Mesothelial cell of epicardium (in vitro differentiated cells): ENCODE results near the gene DPYD. TPM values are rescaled to one million over a fixed set of nuclear protein-coding genes. Genes with fewer than 3 reads are reported as not detected.

ENCODE experiments used
- DNase-seq, 2 experiments: peaks; one replicate each; pipeline ENCODE4 v3.0.0; 2021; ENCODE audit warnings: low spot score in 2 of 2; ENCODE audit not compliant: unreplicated experiment in 2 of 2
- H3K27ac Mint-ChIP-seq: 2 replicates; pipeline ENCODE4 v1.8.0; 2021; ENCODE audit warnings: mixed read lengths
- H3K27me3 Mint-ChIP-seq: 2 replicates; pipeline ENCODE4 v1.8.0; 2021; ENCODE audit warnings: low read depth, mixed read lengths
- H3K36me3 Mint-ChIP-seq: 2 replicates; pipeline ENCODE4 v1.8.0; 2021; ENCODE audit warnings: mixed read lengths
- H3K4me1 Mint-ChIP-seq: 2 replicates; pipeline ENCODE4 v1.8.0; 2021; ENCODE audit warnings: mixed read lengths
- H3K4me3 Mint-ChIP-seq: 2 replicates; pipeline ENCODE4 v1.8.0; 2021; ENCODE audit warnings: mild to moderate bottlenecking, moderate library complexity, mixed read lengths
- H3K9me3 Mint-ChIP-seq: 2 replicates; pipeline ENCODE4 v1.8.0; 2021; ENCODE audit warnings: mixed read lengths
- CTCF ChIP-seq: fragments of 200-600 bp; sonication (generic); IDR thresholded peaks from one replicate; pipeline ENCODE4 v1.5.0; 2021; ENCODE audit warnings: antibody characterized with exemption; ENCODE audit not compliant: unreplicated experiment
- total RNA-seq: library from RNA; stranded (reverse); gene quantifications from 3 replicates; pipeline ENCODE4 v1.2.1, GENCODE V29; 2021

The DPYD gene
- total RNA-seq, 1 donor from 2014 or later = 13.3 TPM

GRCh38 chr1:97383797-97384196 is 537.0 kb downstream of the DPYD start:
- H3K4me1 Mint-ChIP-seq = peaks cover 3% of the 10 kb centered on the region
- H3K27me3 Mint-ChIP-seq = peaks cover 2% of the 10 kb centered on the region
- no peak for TF ChIP-seq CTCF
- no peak for DNase-seq
- H3K27ac Mint-ChIP-seq = no peak overlapping the region
- H3K36me3 Mint-ChIP-seq = no peaks in the 10 kb centered on the region
- no peaks in the 10 kb centered on the region for H3K9me3 Mint-ChIP-seq
- H3K4me3 Mint-ChIP-seq = no peak overlapping the region

DNA sequence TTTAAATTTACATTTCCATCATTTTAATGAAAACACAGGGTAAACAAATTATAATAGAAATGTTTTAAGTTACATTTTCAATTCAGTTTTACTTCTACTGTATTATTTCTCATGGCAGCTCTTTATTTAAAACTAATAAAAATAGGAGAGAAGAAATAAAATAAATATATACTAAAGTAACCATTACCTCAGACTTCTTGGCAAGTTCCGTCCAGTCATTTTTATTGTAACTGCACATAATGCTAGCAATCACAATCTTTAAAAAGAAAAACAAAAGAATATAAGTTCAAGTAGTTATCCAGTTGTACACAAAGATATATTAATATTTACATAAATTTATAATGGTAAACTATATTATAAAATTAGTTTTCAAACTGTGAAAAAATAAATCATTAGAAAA is 538.6 kb downstream of the DPYD start:
- H3K27me3 Mint-ChIP-seq = peaks cover 2% of the 10 kb centered on the region
- no peak overlapping the region for H3K4me3 Mint-ChIP-seq
- DNase-seq = no peak
- no peak overlapping the region for H3K27ac Mint-ChIP-seq
- no peak for TF ChIP-seq CTCF
- peaks cover 3% of the 10 kb centered on the region for H3K4me1 Mint-ChIP-seq
- H3K36me3 Mint-ChIP-seq = no peaks in the 10 kb centered on the region
- H3K9me3 Mint-ChIP-seq = no peaks in the 10 kb centered on the region

DNA sequence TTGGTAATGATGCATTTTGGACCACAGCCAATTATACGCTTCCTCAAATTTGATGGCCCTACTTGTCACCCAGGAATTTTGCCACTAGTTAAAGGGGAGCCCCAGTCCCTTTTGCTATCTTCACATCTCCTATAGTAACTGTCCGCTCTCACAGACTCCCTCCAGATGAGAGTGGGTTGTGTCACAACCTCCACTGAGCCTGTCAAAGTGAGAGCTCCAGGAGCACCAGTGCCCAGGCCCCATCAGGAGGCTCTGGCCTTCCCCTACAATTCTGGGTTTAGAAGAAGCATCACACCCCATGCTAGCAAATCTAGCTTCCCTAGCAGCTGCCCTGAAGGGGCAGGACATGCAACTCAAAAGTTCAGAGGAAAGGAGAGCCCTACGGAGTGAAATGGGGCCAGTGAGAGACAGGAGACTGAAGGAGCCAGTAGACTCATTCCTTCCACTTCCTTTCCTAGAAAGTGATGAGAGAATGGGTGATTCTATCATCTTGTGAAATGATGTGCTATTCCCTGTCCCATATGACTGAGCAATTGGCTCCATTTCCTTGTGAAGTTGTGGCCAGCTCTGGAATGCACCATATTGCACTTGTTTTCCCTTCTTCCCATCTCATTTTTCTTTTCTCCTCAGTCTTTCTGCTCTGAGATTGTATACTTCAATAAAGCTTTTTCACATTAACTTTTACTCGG is 541.3 kb downstream of the DPYD start:
- no peak for DNase-seq
- no peak overlapping the region for H3K4me3 Mint-ChIP-seq
- no peaks in the 10 kb centered on the region for H3K9me3 Mint-ChIP-seq
- H3K27ac Mint-ChIP-seq = no peak overlapping the region
- H3K27me3 Mint-ChIP-seq = peaks cover under 1% of the 10 kb centered on the region
- TF ChIP-seq CTCF = no peak
- no peaks in the 10 kb centered on the region for H3K36me3 Mint-ChIP-seq
- H3K4me1 Mint-ChIP-seq = peaks cover 1% of the 10 kb centered on the region

GRCh38 chr1:97378596-97378995 is 542.2 kb downstream of the DPYD start:
- Mint-ChIP-seq H3K9me3 (no peaks in the 10 kb centered on the region), H3K36me3 (no peaks in the 10 kb centered on the region), H3K4me3 (no peak overlapping the region), H3K4me1 (no peaks in the 10 kb centered on the region), H3K27me3 (no peaks in the 10 kb centered on the region), H3K27ac (no peak overlapping the region)
- no peak for DNase-seq
- TF ChIP-seq CTCF = no peak

DNA sequence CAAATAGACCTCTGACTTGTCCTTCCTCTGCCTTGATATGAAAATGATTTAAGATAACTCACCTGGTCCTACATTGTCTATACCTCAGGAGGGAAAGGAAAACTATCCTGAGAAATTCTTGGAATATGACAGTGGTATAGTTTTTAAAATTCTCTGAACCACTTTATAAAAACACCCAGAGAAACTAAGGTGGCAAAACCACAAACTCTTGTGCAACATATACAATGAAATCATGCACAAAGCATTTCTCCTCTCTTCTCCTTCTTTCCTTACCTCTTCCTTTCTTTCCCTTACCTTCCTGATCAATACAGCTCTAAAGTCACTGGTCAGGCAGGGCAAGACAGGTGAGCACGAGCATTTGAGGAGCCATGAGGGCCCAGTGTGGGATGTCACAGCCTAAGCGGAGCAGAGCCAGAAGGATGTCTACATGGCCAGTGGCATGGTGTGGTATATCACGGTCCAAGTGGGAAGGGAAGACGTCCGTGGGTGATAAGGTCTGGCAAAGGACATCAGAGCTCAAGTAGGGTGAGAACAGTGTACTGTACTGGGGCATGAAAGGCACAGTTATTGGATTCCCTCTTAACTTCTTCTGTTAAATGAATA is 543.3 kb downstream of the DPYD start:
- Mint-ChIP-seq H3K9me3 (no peaks in the 10 kb centered on the region), H3K36me3 (no peaks in the 10 kb centered on the region), H3K27me3 (no peaks in the 10 kb centered on the region), H3K4me3 (no peak overlapping the region), H3K4me1 (no peaks in the 10 kb centered on the region), H3K27ac (no peak overlapping the region)
- DNase-seq = no peak
- no peak for TF ChIP-seq CTCF
